Activated CD4-positive, alpha-beta T cell treated with anti-CD3 and anti-CD28 coated beads, Interleukin-10, Interleukin-2, amounts not matched to agents 100 ng/mL and 50 ng/mL, durations not matched to agents 16 hours and 8 hours (primary cell): ENCODE results near the gene ZDHHC6.
"Not testable (repeated sequence)": the region's sequence is repeated elsewhere in the genome, so short reads cannot be mapped to it uniquely, and the experiment has no call there.

Experiments used
- DNase-seq: peaks from one replicate; pipeline ENCODE4 v3.0.0-alpha.2; 2020

Gene ZDHHC6

GRCh38 chr10:112441520-112441919 is 5.2 kb downstream of the ZDHHC6 start:
- DNase-seq, result no peak

- DNase-seq, result no peak
Measured at GRCh38 chr10:112438356-112438755, 8.4 kb downstream of the ZDHHC6 start.

GRCh38 chr10:112434988-112435619 is 11.6 kb downstream of the ZDHHC6 start:
- DNase-seq, result no peak

- no peak for DNase-seq
Measured at GRCh38 chr10:112433136-112433535, 13.6 kb downstream of the ZDHHC6 start.

- no peak for DNase-seq
Measured at GRCh38 chr10:112429654-112430230, 17.0 kb downstream of the ZDHHC6 start.

GRCh38 chr10:112429147-112429546 is 17.6 kb downstream of the ZDHHC6 start:
- no peak for DNase-seq

GRCh38 chr10:112426111-112426510 is 20.6 kb downstream of the ZDHHC6 start:
- DNase-seq, result no peak

GRCh38 chr10:112424651-112425050 is 22.1 kb downstream of the ZDHHC6 start:
- no peak for DNase-seq

GRCh38 chr10:112421731-112422130 is 25.0 kb downstream of the ZDHHC6 start:
- no peak for DNase-seq

- no peak for DNase-seq
Measured at GRCh38 chr10:112412696-112413095, 34.0 kb downstream of the ZDHHC6 start.

GRCh38 chr10:112409755-112410154 is 37.0 kb downstream of the ZDHHC6 start:
- DNase-seq, result no peak

GRCh38 chr10:112409299-112409698 is 37.4 kb downstream of the ZDHHC6 start:
- DNase-seq, result no peak

- DNase-seq, result no peak
Measured at GRCh38 chr10:112407696-112408095, 39.0 kb downstream of the ZDHHC6 start.

- DNase-seq, result not testable (repeated sequence)
Measured at GRCh38 chr10:112406806-112407205, 39.9 kb downstream of the ZDHHC6 start.

- DNase-seq, result no peak
Measured at GRCh38 chr10:112404617-112405016, 42.1 kb downstream of the ZDHHC6 start.

GRCh38 chr10:112402917-112403316 is 43.8 kb downstream of the ZDHHC6 start:
- no peak for DNase-seq

- no peak for DNase-seq
Measured at GRCh38 chr10:112397592-112397991, 49.1 kb downstream of the ZDHHC6 start.

GRCh38 chr10:112395809-112396530 is 50.7 kb downstream of the ZDHHC6 start:
- DNase-seq, result no peak

- DNase-seq, result no peak
Measured at GRCh38 chr10:112394475-112394875, 52.2 kb downstream of the ZDHHC6 start.

GRCh38 chr10:112393827-112394226 is 52.9 kb downstream of the ZDHHC6 start:
- no peak for DNase-seq

- DNase-seq, result no peak
Measured at GRCh38 chr10:112393341-112393740, 53.4 kb downstream of the ZDHHC6 start.

- DNase-seq, result peak; percentile 35
Measured at GRCh38 chr10:112390125-112390703, 56.5 kb downstream of the ZDHHC6 start.

- peak; percentile 90 for DNase-seq
Measured at GRCh38 chr10:112389271-112389822, 57.4 kb downstream of the ZDHHC6 start.

GRCh38 chr10:112388548-112388947 is 58.2 kb downstream of the ZDHHC6 start:
- no peak for DNase-seq
